Body of pancreas (tissue), 4 donors: ENCODE measurements around the gene ELF1. TPM values are rescaled to one million over a fixed set of nuclear protein-coding genes. Genes with fewer than 3 reads are reported as not detected.
A peak's percentile ranks its signal among the peaks of the same experiment; 100 is the strongest.

ENCODE experiments used
- ATAC-seq: fragments of 150-250 bp; one replicate; pipeline ENCODE4 v1.9.1; 2016
- DNase-seq, 4 donors: peaks; one replicate each; pipeline ENCODE4 v3.0.0-alpha.2; 2019
- H3K27ac ChIP-seq, 4 donors: fragments of 200-600 bp; sonication (generic); 1 replicate in 3 of 4; 2 replicates in 1 of 4; pipeline versions ENCODE4 v1.5.1 to v1.6.1; 2016 to 2019; ENCODE audit warnings: mild to moderate bottlenecking in 1 of 4, mixed read lengths in 1 of 4, moderate library complexity in 1 of 4
- H3K27me3 ChIP-seq, 2 donors: fragments of 200-600 bp; sonication (generic); one replicate each; pipeline ENCODE4 v1.6.0; 2016; ENCODE audit warnings: mild to moderate bottlenecking in 1 of 2
- H3K36me3 ChIP-seq, 2 donors: fragments of 200-600 bp; sonication (generic); replicated peaks in 1 of 2; 2 replicates each; pipeline ENCODE4 v1.5.1; 2016; ENCODE audit warnings: low read depth in 2 of 2; ENCODE audit not compliant: insufficient read depth in 1 of 2
- H3K4me1 ChIP-seq: fragments of 200-600 bp; sonication (generic); one replicate; pipeline ENCODE4 v1.6.0; 2016
- H3K4me3 ChIP-seq, 2 donors: fragments of 200-600 bp; sonication (generic); 1 replicate in 1 of 2; 2 replicates in 1 of 2; pipeline ENCODE4 v1.5.1; 2016 to 2019
- H3K9me3 ChIP-seq, 3 donors: fragments of 200-600 bp; sonication (generic); 1 replicate in 2 of 3; 2 replicates in 1 of 3; pipeline ENCODE4 v1.5.1; 2016
- POLR2A ChIP-seq, 3 donors: fragments of 450-650 bp; IDR thresholded peaks; one replicate each; pipeline ENCODE4 v1.6.1; 2016; ENCODE audit warnings: antibody characterized with exemption in 3 of 3, mild to moderate bottlenecking in 2 of 3
- WGBS, 2 donors: methylation state at CpG; one replicate each; pipeline ENCODE4 v1.1.5; 2017; 5-methylcytosine and 5-hydroxymethylcytosine counted together
- intact Hi-C: fragments of 100-400 bp; cut with DNase I; formaldehyde crosslinking; loops from one replicate; pipeline ENCODE4 v1.15.1; 2023
- total RNA-seq, 2 donors: library from RNA; depleted of rRNA; stranded (reverse); fragments of >200 nt; gene quantifications; one replicate each; pipeline ENCODE4 v1.1.0, GENCODE V29; 2016
- TF ChIP-seq, protein P1 (sequence below), 7 experiments: fragments of 450-650 bp in 4 of 7; fragments of 200-600 bp in 3 of 7; sonication (generic) in 3 of 7; IDR thresholded peaks; one replicate each; pipeline ENCODE4 v1.5.1; 2016 to 2019; ENCODE audit warnings: antibody characterized with exemption in 7 of 7

The ELF1 gene
- total RNA-seq, result 10 to 100 TPM; 40.5 to 61.7 TPM

GRCh38 chr13:41019011-41019487 is at the start of gene ELF1:
Gene ELF1, minus strand, starts transcription at chr13:41019316. Its CDS starts 37,262 bp downstream, at chr13:40982054.
- ATAC-seq (peak; percentile 94), DNase-seq (peak; percentile 59 to 83 (median 74))
- no peaks in the 10 kb centered on the region for H3K9me3 ChIP-seq
- peak within 1 kb of the TSS; percentile 72 to 95 (median 88) for H3K27ac ChIP-seq
- peak within 1 kb of the TSS in 1 of 2 donors; percentile 9 for H3K4me3 ChIP-seq
- WGBS, 2 donors, result 3 to 5% methylated on average over 4 of the region's 4 CpGs
- no peaks in the 10 kb centered on the region for H3K36me3 ChIP-seq
- H3K27me3 ChIP-seq, result no peaks in the 10 kb centered on the region
- peaks cover 78% of the 10 kb centered on the region for H3K4me1 ChIP-seq
- TF ChIP-seq, protein P1, sequence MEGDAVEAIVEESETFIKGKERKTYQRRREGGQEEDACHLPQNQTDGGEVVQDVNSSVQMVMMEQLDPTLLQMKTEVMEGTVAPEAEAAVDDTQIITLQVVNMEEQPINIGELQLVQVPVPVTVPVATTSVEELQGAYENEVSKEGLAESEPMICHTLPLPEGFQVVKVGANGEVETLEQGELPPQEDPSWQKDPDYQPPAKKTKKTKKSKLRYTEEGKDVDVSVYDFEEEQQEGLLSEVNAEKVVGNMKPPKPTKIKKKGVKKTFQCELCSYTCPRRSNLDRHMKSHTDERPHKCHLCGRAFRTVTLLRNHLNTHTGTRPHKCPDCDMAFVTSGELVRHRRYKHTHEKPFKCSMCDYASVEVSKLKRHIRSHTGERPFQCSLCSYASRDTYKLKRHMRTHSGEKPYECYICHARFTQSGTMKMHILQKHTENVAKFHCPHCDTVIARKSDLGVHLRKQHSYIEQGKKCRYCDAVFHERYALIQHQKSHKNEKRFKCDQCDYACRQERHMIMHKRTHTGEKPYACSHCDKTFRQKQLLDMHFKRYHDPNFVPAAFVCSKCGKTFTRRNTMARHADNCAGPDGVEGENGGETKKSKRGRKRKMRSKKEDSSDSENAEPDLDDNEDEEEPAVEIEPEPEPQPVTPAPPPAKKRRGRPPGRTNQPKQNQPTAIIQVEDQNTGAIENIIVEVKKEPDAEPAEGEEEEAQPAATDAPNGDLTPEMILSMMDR (IDR thresholded peaks at IDR 0.05), result no peak
- peak in 2 of 3 donors; percentile 50 for TF ChIP-seq POLR2A (IDR thresholded peaks at IDR 0.05)
- intact Hi-C loops, result no loop called here

- no peak overlapping the region for H3K27ac ChIP-seq
- H3K36me3 ChIP-seq, result peaks cover 6 to 17% of the 10 kb centered on the region in 2 donors
- TF ChIP-seq POLR2A (IDR thresholded peaks at IDR 0.05), result no peak
- TF ChIP-seq, protein P1 (IDR thresholded peaks at IDR 0.05), result no peak
- DNase-seq (no peak), ATAC-seq (no peak)
- H3K9me3 ChIP-seq, result no peaks in the 10 kb centered on the region
- H3K27me3 ChIP-seq, result no peaks in the 10 kb centered on the region
- no peak overlapping the region for H3K4me3 ChIP-seq
- peaks cover 8% of the 10 kb centered on the region for H3K4me1 ChIP-seq
- intact Hi-C loops, result loop anchor here (5.0 kb wide), 1 partner anchor 247 kb away; the partner anchor contains the start of gene NAA16
Observed at GRCh38 chr13:41065078-41065477, 46.0 kb upstream of the ELF1 start.

DNA sequence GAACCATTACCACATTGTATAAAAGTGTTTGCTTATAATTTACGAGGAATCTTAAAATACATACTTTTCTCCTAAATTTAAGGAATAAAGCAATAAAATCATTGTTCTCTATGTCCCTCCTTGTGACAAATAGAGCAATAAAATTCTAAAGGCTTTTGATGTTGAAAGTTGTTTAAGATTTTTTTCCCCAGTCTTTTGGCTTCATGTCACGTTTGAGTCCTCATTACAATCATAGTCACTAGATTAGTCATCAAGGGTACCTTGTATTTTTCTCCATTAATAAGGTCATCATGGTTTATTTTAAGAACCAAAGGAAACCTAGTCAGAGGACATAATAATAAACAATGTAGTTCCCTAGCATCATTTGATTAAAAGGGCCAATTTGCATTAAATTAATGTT is 45.4 kb upstream of the ELF1 start:
- WGBS, 2 donors, result 62 to 68% methylated on average over 2 of the region's 2 CpGs
- H3K36me3 ChIP-seq, result peaks cover 6 to 15% of the 10 kb centered on the region in 2 donors
- intact Hi-C loops, result no loop called here
- no peaks in the 10 kb centered on the region for H3K27me3 ChIP-seq
- TF ChIP-seq, protein P1 (IDR thresholded peaks at IDR 0.05), result no peak
- TF ChIP-seq POLR2A (IDR thresholded peaks at IDR 0.05), result no peak
- no peak for ATAC-seq
- no peak for DNase-seq
- no peaks in the 10 kb centered on the region for H3K9me3 ChIP-seq
- peaks cover 8% of the 10 kb centered on the region for H3K4me1 ChIP-seq
- H3K4me3 ChIP-seq, result no peak overlapping the region
- H3K27ac ChIP-seq, result no peak overlapping the region

GRCh38 chr13:41061914-41062837 is 43.1 kb upstream of the ELF1 start:
- Histone ChIP-seq H3K4me3 (peak overlapping the region; percentile 84 to 96), H3K4me1 (peaks cover 28% of the 10 kb centered on the region), H3K27ac (peak overlapping the region; percentile 96 to 100 (median 99)), H3K27me3 (no peaks in the 10 kb centered on the region), H3K9me3 (no peaks in the 10 kb centered on the region), H3K36me3 (peaks cover 1 to 4% of the 10 kb centered on the region in 2 donors)
- WGBS, 2 donors, result 1 to 2% methylated on average over 23 to 24 of the region's 24 CpGs
- DNase-seq, result no peak
- intact Hi-C loops, result no loop called here
- peak; percentile 45 for ATAC-seq
- TF ChIP-seq POLR2A (IDR thresholded peaks at IDR 0.05), result no peak
- TF ChIP-seq, protein P1 (IDR thresholded peaks at IDR 0.05), result no peak
